ENCODE results near the gene RGR.

Gene RGR

DNA sequence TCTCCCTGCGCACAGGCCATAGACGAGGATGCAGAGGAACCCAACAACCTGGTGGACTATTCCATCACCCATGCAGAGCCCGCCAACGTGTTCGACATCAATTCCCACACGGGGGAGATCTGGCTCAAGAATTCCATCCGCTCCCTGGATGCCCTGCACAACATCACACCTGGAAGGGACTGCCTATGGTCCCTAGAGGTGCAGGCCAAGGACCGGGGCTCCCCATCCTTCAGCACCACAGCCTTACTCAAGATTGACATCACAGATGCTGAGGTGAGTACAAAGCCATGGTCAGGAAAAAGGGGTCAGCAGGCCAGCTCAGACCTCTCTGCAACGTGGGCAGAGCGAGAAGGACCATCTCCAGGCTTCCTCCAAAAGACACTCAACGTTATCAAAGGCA lies 31.8 kb upstream of the RGR start:
- TF ChIP-seq CTCF (IDR thresholded peaks at IDR 0.05) = no peak
- Mint-ChIP-seq H3K27me3 (ENCODE audit: low read depth, poor library complexity) (peaks cover 13% of the 10 kb centered on the region), H3K27ac (no peak overlapping the region), H3K36me3 (ENCODE audit: low read depth) (no peaks in the 10 kb centered on the region), H3K4me3 (no peak overlapping the region), H3K4me1 (no peaks in the 10 kb centered on the region), H3K9me3 (no peaks in the 10 kb centered on the region)
- no peak for DNase-seq

DNA sequence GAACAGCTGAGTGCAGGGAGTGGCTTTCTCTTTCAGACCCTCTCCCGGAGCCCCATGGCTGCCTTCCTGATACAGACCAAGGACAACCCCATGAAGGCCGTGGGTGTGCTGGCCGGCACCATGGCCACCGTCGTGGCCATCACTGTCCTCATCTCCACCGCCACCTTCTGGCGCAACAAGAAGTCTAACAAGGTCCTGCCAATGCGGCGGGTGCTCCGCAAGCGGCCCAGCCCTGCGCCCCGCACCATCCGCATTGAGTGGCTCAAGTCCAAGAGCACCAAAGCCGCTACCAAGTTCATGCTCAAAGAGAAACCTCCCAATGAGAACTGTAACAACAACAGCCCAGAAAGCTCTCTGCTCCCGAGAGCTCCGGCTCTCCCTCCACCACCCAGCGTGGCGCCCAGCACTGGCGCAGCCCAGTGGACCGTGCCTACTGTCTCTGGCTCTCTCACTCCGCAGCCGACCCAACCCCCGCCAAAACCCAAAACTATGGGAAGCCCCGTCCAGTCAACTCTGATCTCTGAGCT lies 30.7 kb upstream of the RGR start:
- no peaks in the 10 kb centered on the region for H3K4me1 Mint-ChIP-seq
- no peak overlapping the region for H3K4me3 Mint-ChIP-seq
- no peak for DNase-seq
- H3K27ac Mint-ChIP-seq = no peak overlapping the region
- no peaks in the 10 kb centered on the region for H3K36me3 Mint-ChIP-seq (ENCODE audit: low read depth)
- no peaks in the 10 kb centered on the region for H3K9me3 Mint-ChIP-seq
- TF ChIP-seq CTCF (IDR thresholded peaks at IDR 0.05) = no peak
- peaks cover 7% of the 10 kb centered on the region for H3K27me3 Mint-ChIP-seq (ENCODE audit: low read depth, poor library complexity)

DNA sequence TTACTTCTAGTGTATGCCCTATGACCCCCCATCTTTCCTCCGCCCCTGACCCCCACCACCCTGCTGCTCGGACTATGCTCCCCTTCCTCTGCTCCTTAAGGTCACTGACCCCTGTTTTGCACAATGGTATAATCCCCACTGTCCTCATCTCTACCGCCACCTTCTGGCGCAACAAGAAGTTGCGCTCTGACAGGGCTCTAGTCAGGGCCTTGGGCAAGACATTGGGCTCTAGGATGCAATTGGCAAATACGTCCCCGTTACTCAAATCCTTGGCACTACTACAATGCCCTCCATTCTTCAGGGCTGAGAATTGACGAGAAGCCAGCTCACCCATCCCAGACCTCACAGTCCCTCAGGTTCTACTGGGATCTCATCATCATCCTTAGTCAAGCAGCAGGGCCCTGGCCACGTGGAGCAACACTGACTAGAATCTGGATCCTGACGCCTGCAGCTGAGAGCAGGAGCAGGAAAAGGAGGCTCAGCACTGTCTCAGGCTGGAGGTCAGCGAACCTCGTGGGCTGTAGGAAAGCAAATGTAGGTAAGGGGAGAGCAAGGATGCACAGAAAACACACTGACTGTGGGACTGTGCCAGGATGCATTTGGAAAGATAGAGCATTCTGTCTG lies 30.1 kb upstream of the RGR start:
- peaks cover 9% of the 10 kb centered on the region for H3K27me3 Mint-ChIP-seq (ENCODE audit: low read depth, poor library complexity)
- no peak overlapping the region for H3K4me3 Mint-ChIP-seq
- H3K27ac Mint-ChIP-seq = no peak overlapping the region
- DNase-seq = peak; percentile 16
- no peaks in the 10 kb centered on the region for H3K4me1 Mint-ChIP-seq
- TF ChIP-seq CTCF (IDR thresholded peaks at IDR 0.05) = peak; percentile 28
- H3K36me3 Mint-ChIP-seq (ENCODE audit: low read depth) = no peaks in the 10 kb centered on the region
- no peaks in the 10 kb centered on the region for H3K9me3 Mint-ChIP-seq

GRCh38 chr10:84216834-84217233 lies 28.0 kb upstream of the RGR start:
- no peak for TF ChIP-seq CTCF (IDR thresholded peaks at IDR 0.05)
- no peaks in the 10 kb centered on the region for H3K9me3 Mint-ChIP-seq
- peaks cover 9% of the 10 kb centered on the region for H3K27me3 Mint-ChIP-seq (ENCODE audit: low read depth, poor library complexity)
- no peak overlapping the region for H3K4me3 Mint-ChIP-seq
- no peaks in the 10 kb centered on the region for H3K36me3 Mint-ChIP-seq (ENCODE audit: low read depth)
- no peak overlapping the region for H3K27ac Mint-ChIP-seq
- H3K4me1 Mint-ChIP-seq = no peaks in the 10 kb centered on the region
- no peak for DNase-seq

DNA sequence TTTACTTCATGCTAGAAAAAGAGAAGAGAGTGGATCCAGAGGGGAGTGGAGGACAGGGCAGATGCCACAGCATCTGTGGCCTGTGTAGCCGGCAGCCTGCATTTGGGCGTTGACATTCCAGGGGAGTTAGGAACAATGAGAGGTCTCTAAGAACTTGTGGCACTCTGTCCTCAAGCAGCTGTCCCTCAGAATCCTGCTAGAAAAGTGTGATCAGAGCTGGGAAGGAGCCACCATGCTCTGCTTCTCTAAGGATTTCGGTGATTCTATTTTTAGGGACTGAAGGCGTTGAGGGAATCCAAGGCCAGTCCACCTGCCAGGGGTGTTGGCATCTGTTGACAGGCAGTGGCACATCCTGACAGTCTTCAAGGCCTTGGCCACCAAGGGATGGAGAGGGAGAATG lies 27.1 kb upstream of the RGR start:
- peaks cover 9% of the 10 kb centered on the region for H3K27me3 Mint-ChIP-seq (ENCODE audit: low read depth, poor library complexity)
- DNase-seq = no peak
- no peaks in the 10 kb centered on the region for H3K4me1 Mint-ChIP-seq
- no peak for TF ChIP-seq CTCF (IDR thresholded peaks at IDR 0.05)
- H3K9me3 Mint-ChIP-seq = no peaks in the 10 kb centered on the region
- H3K27ac Mint-ChIP-seq = no peak overlapping the region
- no peak overlapping the region for H3K4me3 Mint-ChIP-seq
- no peaks in the 10 kb centered on the region for H3K36me3 Mint-ChIP-seq (ENCODE audit: low read depth)

- no peaks in the 10 kb centered on the region for H3K36me3 Mint-ChIP-seq (ENCODE audit: low read depth)
- H3K4me3 Mint-ChIP-seq = no peak overlapping the region
- H3K4me1 Mint-ChIP-seq = no peaks in the 10 kb centered on the region
- no peak overlapping the region for H3K27ac Mint-ChIP-seq
- peaks cover 18% of the 10 kb centered on the region for H3K27me3 Mint-ChIP-seq (ENCODE audit: low read depth, poor library complexity)
- no peak for TF ChIP-seq CTCF (IDR thresholded peaks at IDR 0.05)
- no peaks in the 10 kb centered on the region for H3K9me3 Mint-ChIP-seq
- no peak for DNase-seq
Observed at GRCh38 chr10:84221916-84222315, 22.9 kb upstream of the RGR start.

Data from nephron progenitor cell (in vitro differentiated cells).